ENCODE measurements around the gene ANKLE2.
"Not testable (repeated sequence)": the region's sequence is repeated elsewhere in the genome, so short reads cannot be mapped to it uniquely, and the experiment has no call there.

The ANKLE2 gene

DNA sequence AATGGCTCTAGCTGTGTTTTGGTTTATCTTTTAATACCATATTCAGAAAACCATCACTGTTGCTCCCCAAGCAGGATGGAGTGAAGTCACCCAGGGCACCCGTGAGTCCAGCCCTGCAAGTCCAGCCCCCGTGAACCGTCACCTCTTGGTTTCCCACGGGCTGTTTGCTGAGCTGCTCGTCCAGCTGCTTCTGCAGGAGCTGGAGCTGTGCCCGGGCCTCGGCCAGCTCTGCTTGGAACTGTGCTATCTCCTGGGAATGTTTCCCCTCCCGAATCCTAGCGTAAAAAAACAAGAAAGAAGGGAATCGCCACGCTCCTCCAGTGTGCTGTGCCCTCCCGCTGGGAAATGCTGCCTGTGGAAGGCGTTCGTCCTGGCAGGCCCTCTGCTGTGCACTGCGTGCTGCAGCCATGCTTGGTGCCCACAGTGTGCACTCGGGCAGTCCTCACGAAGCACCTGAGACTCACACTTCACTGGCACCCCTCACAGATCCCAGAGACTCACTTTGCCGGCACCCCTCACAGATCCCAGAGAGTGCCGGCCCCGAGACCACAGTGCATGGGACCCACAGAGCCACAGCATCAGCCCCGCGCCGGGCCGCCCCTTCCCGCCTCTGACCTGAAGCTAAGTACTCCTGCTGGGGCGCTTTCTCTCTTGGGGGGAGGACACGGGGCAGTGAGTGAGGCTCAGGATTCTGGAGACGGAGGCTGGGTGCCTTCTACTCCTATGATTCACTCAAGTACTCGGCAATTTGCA, 15.4 kb upstream of the ANKLE2 start:
- H3K4me3 ChIP-seq (replicated peaks; ENCODE audit: insufficient read depth, low read length): no peak overlapping the region
- no peak for TF ChIP-seq GABPA (IDR thresholded peaks at IDR 0.05; ENCODE audit: low read depth)
- TF ChIP-seq, protein P1, sequence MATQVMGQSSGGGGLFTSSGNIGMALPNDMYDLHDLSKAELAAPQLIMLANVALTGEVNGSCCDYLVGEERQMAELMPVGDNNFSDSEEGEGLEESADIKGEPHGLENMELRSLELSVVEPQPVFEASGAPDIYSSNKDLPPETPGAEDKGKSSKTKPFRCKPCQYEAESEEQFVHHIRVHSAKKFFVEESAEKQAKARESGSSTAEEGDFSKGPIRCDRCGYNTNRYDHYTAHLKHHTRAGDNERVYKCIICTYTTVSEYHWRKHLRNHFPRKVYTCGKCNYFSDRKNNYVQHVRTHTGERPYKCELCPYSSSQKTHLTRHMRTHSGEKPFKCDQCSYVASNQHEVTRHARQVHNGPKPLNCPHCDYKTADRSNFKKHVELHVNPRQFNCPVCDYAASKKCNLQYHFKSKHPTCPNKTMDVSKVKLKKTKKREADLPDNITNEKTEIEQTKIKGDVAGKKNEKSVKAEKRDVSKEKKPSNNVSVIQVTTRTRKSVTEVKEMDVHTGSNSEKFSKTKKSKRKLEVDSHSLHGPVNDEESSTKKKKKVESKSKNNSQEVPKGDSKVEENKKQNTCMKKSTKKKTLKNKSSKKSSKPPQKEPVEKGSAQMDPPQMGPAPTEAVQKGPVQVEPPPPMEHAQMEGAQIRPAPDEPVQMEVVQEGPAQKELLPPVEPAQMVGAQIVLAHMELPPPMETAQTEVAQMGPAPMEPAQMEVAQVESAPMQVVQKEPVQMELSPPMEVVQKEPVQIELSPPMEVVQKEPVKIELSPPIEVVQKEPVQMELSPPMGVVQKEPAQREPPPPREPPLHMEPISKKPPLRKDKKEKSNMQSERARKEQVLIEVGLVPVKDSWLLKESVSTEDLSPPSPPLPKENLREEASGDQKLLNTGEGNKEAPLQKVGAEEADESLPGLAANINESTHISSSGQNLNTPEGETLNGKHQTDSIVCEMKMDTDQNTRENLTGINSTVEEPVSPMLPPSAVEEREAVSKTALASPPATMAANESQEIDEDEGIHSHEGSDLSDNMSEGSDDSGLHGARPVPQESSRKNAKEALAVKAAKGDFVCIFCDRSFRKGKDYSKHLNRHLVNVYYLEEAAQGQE (IDR thresholded peaks at IDR 0.05; ENCODE audit: insufficient replicate concordance, low read depth): no peak
- TF ChIP-seq, protein P2, sequence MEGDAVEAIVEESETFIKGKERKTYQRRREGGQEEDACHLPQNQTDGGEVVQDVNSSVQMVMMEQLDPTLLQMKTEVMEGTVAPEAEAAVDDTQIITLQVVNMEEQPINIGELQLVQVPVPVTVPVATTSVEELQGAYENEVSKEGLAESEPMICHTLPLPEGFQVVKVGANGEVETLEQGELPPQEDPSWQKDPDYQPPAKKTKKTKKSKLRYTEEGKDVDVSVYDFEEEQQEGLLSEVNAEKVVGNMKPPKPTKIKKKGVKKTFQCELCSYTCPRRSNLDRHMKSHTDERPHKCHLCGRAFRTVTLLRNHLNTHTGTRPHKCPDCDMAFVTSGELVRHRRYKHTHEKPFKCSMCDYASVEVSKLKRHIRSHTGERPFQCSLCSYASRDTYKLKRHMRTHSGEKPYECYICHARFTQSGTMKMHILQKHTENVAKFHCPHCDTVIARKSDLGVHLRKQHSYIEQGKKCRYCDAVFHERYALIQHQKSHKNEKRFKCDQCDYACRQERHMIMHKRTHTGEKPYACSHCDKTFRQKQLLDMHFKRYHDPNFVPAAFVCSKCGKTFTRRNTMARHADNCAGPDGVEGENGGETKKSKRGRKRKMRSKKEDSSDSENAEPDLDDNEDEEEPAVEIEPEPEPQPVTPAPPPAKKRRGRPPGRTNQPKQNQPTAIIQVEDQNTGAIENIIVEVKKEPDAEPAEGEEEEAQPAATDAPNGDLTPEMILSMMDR (IDR thresholded peaks at IDR 0.05; ENCODE audit: insufficient read depth, low read length): no peak
- no peak for TF ChIP-seq POLR2AphosphoS5 (IDR thresholded peaks at IDR 0.05; ENCODE audit: low read depth)
- no peak for TF ChIP-seq SPI1 (IDR thresholded peaks at IDR 0.05; ENCODE audit: borderline replicate concordance, low read depth)
- H3K27me3 ChIP-seq (ENCODE audit: insufficient read depth, poor library complexity, severe bottlenecking): no peaks in the 10 kb centered on the region
- H3K27ac ChIP-seq (replicated peaks): no peak overlapping the region
- DNase-seq (ENCODE audit: low read depth in 1 of 2, low spot score in 1 of 2): no peak

DNA sequence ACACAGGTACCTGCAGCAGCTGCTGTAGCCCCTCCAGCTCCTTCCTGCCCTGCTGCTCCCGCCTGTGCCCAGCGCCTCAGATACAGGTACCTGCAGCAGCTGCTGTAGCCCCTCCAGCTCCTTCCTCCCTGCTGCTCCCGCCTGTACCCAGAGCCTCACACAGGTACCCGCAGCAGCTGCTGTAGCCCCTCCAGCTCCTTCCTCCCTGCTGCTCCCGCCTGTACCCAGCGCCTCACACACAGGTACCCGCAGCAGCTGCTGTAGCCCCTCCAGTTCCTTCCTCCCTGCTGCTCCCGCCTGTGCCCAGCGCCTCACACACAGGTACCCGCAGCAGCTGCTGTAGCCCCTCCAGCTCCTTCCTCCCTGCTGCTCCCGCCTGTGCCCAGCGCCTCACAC, 14.6 kb upstream of the ANKLE2 start:
- not testable (repeated sequence) for H3K27ac ChIP-seq (replicated peaks); DNase-seq (ENCODE audit: low read depth in 1 of 2, low spot score in 1 of 2); H3K27me3 ChIP-seq (ENCODE audit: insufficient read depth, poor library complexity, severe bottlenecking); H3K4me3 ChIP-seq (replicated peaks; ENCODE audit: insufficient read depth, low read length)

DNA sequence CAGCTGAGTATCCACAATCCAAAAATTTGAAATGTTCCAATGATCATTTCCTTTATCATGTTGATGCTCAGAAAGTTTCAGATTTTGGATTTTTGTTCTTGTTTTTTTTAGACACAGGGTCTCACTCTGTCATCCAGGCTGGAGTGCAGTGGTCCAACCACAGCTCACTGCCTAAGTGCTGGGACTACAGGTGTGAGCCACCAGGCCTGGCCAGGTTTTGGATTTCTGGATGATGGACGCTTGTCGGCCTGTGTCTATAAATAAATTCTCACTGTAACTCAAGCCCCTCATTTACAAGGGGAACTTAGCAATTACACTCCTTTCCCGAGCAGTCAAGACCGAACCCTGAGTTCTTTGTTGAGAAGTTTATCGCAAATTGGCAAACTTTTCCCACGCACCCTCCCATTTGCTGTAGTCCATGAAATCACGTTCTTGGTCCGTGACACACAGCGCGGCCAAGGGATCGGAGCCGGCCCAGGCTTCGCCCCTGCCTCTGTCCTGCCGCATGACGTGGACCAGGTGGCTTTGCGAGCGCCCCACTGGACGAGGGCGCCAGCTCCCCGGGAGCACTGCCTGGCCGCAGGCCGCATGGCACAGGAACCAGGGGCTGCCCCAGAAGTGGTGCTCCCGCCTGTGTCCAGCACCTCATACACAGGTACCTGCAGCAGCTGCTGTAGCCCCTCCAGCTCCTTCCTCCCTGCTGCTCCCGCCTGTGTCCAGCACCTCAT, 14.0 kb upstream of the ANKLE2 start:
- DNase-seq (ENCODE audit: low read depth in 1 of 2, low spot score in 1 of 2): no peak
- Histone ChIP-seq H3K27ac (replicated peaks) (no peak overlapping the region), H3K4me3 (replicated peaks; ENCODE audit: insufficient read depth, low read length) (no peak overlapping the region), H3K27me3 (ENCODE audit: insufficient read depth, poor library complexity, severe bottlenecking) (no peaks in the 10 kb centered on the region)
- TF ChIP-seq SPI1 (IDR thresholded peaks at IDR 0.05; ENCODE audit: borderline replicate concordance, low read depth) (no peak), GABPA (IDR thresholded peaks at IDR 0.05; ENCODE audit: low read depth) (no peak), POLR2AphosphoS5 (IDR thresholded peaks at IDR 0.05; ENCODE audit: low read depth) (no peak)
- TF ChIP-seq, protein P2 (IDR thresholded peaks at IDR 0.05; ENCODE audit: insufficient read depth, low read length): no peak
- TF ChIP-seq, protein P1 (IDR thresholded peaks at IDR 0.05; ENCODE audit: insufficient replicate concordance, low read depth): no peak

DNA sequence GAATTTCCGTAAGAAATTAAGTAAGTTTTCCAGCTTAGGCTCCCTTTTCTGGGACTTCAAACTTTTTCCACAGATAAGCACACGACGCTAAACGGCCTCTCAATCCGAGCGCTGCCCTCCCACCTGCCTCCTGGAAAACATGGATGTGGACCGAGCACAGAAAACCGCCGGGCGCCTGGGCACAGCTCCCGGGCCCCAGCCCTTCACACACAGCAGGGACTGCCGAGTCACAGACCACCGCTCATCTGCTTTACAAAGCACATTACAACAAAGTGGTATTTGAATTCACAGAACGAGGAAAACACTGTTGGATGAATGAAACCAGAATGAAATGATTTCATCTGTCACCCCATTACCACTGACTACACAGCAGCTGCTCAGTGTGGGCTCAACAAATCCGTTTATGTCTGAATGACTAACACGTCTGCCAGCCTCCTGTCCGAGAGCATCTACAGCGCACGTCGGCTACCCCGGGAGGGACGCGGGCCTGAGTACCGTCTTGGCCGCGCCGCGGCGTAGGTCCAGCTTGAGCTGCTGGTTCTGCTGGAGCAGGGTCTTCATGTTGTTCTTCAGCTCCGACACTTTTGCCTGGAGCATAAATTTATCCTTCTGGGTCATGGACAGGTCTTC, 13.1 kb upstream of the ANKLE2 start:
- TF ChIP-seq POLR2AphosphoS5 (IDR thresholded peaks at IDR 0.05; ENCODE audit: low read depth): no peak
- TF ChIP-seq GABPA (IDR thresholded peaks at IDR 0.05; ENCODE audit: low read depth): no peak
- TF ChIP-seq, protein P1 (IDR thresholded peaks at IDR 0.05; ENCODE audit: insufficient replicate concordance, low read depth): no peak
- TF ChIP-seq, protein P2 (IDR thresholded peaks at IDR 0.05; ENCODE audit: insufficient read depth, low read length): no peak
- TF ChIP-seq SPI1 (IDR thresholded peaks at IDR 0.05; ENCODE audit: borderline replicate concordance, low read depth): no peak

More for the DNA sequence above, 13.1 kb upstream of the ANKLE2 start:
- no peak for DNase-seq (ENCODE audit: low read depth in 1 of 2, low spot score in 1 of 2)
- H3K27ac ChIP-seq (replicated peaks): no peak overlapping the region; the same call in 1 of the 2 replicates
- H3K27me3 ChIP-seq (ENCODE audit: insufficient read depth, poor library complexity, severe bottlenecking): no peaks in the 10 kb centered on the region
- H3K4me3 ChIP-seq (replicated peaks; ENCODE audit: insufficient read depth, low read length): no peak overlapping the region
